Natural killer cell treated with Interleukin-12 subunit alpha and Interleukin-12 subunit beta and Interleukin-15 and Interleukin-18, amount 100 ng/mL, for 72 hours (primary cell): ENCODE results near the gene BUD31. TPM values are rescaled to one million over a fixed set of nuclear protein-coding genes. Genes with fewer than 3 reads are reported as not detected.

ENCODE experiments used
- ATAC-seq, 2 donors: fragments of 150-1000 bp; cut with Tn5 transposase in 1 of 2; sonication (Bioruptor Pico), chemical (Tn5 transposase) in 1 of 2; 2 replicates each; pipeline ENCODE4 v1.10.0; 2021
- DNase-seq: peaks from one replicate; pipeline ENCODE4 v3.0.0; 2022; ENCODE audit warnings: low spot score
- H3K27ac Mint-ChIP-seq, 2 donors: 1 replicate in 1 of 2; 2 replicates in 1 of 2; pipeline ENCODE4 v1.8.0; 2022; ENCODE audit warnings: mixed read lengths in 2 of 2, mild to moderate bottlenecking in 1 of 2, moderate library complexity in 1 of 2
- H3K27me3 Mint-ChIP-seq, 2 donors: 1 replicate in 1 of 2; 2 replicates in 1 of 2; pipeline ENCODE4 v1.8.0; 2022; ENCODE audit warnings: mixed read lengths in 2 of 2
- H3K36me3 Mint-ChIP-seq: one replicate; pipeline ENCODE4 v1.8.0; 2022; ENCODE audit warnings: mixed read lengths
- H3K4me1 Mint-ChIP-seq, 2 donors: 1 replicate in 1 of 2; 2 replicates in 1 of 2; pipeline ENCODE4 v1.8.0; 2022; ENCODE audit warnings: low read depth in 2 of 2, mixed read lengths in 2 of 2, mild to moderate bottlenecking in 1 of 2
- H3K4me3 Mint-ChIP-seq: one replicate; pipeline ENCODE4 v1.8.0; 2022; ENCODE audit warnings: mixed read lengths
- H3K9me3 Mint-ChIP-seq: 2 replicates; pipeline ENCODE4 v1.8.0; 2022; ENCODE audit warnings: mixed read lengths
- total RNA-seq, 2 donors: library from RNA; stranded (reverse); gene quantifications; one replicate each; pipeline ENCODE4 v1.2.3, GENCODE V29; 2022

BUD31 gene
- total RNA-seq, 2 donors from 2014 or later: 145 to 147 TPM

- no peaks in the 10 kb centered on the region for H3K9me3 Mint-ChIP-seq
- H3K4me1 Mint-ChIP-seq: peaks cover 20 to 29% of the 10 kb centered on the region in 2 donors
- peak overlapping the region in 1 of 2 donors; percentile 88 for H3K27ac Mint-ChIP-seq
- H3K4me3 Mint-ChIP-seq: peak overlapping the region; percentile 98
- H3K36me3 Mint-ChIP-seq: peaks cover 8% of the 10 kb centered on the region
- ATAC-seq: no peak
- H3K27me3 Mint-ChIP-seq: no peaks in the 10 kb centered on the region
- no peak for DNase-seq
These were observed 31.4 kb downstream of the BUD31 start for GRCh38 chr7:99440195-99440594.

GRCh38 chr7:99446096-99446495, 37.3 kb downstream of the BUD31 start:
- H3K4me1 Mint-ChIP-seq: peaks cover 12 to 17% of the 10 kb centered on the region in 2 donors
- peaks cover 8% of the 10 kb centered on the region for H3K36me3 Mint-ChIP-seq
- ATAC-seq: no peak

GRCh38 chr7:99447943-99448342, 39.2 kb downstream of the BUD31 start:
- no peaks in the 10 kb centered on the region for H3K27me3 Mint-ChIP-seq
- DNase-seq (no peak), ATAC-seq (no peak)
- H3K4me1 Mint-ChIP-seq: peaks cover 4 to 12% of the 10 kb centered on the region in 2 donors
- no peak overlapping the region for H3K4me3 Mint-ChIP-seq
- H3K9me3 Mint-ChIP-seq: no peaks in the 10 kb centered on the region
- H3K27ac Mint-ChIP-seq: no peak overlapping the region
- H3K36me3 Mint-ChIP-seq: peaks cover 4% of the 10 kb centered on the region

More at GRCh38 chr7:99446096-99446495, 37.3 kb downstream of the BUD31 start:
- no peak for DNase-seq
- Mint-ChIP-seq H3K27me3 (no peaks in the 10 kb centered on the region), H3K27ac (no peak overlapping the region), H3K9me3 (no peaks in the 10 kb centered on the region), H3K4me3 (no peak overlapping the region)

GRCh38 chr7:99448855-99449254, 40.1 kb downstream of the BUD31 start:
- H3K9me3 Mint-ChIP-seq: no peaks in the 10 kb centered on the region
- H3K27me3 Mint-ChIP-seq: no peaks in the 10 kb centered on the region
- DNase-seq (no peak), ATAC-seq (no peak)
- no peak overlapping the region for H3K27ac Mint-ChIP-seq
- H3K36me3 Mint-ChIP-seq: no peaks in the 10 kb centered on the region
- H3K4me1 Mint-ChIP-seq: peaks cover 0 to 10% of the 10 kb centered on the region in 2 donors
- no peak overlapping the region for H3K4me3 Mint-ChIP-seq

- no peak overlapping the region for H3K4me3 Mint-ChIP-seq
- no peaks in the 10 kb centered on the region for H3K9me3 Mint-ChIP-seq
- ATAC-seq: no peak
- no peak for DNase-seq
- H3K4me1 Mint-ChIP-seq: peaks cover 0 to 11% of the 10 kb centered on the region in 2 donors
- H3K27me3 Mint-ChIP-seq: no peaks in the 10 kb centered on the region
- no peaks in the 10 kb centered on the region for H3K36me3 Mint-ChIP-seq
- no peak overlapping the region for H3K27ac Mint-ChIP-seq
These were observed 40.6 kb downstream of the BUD31 start for GRCh38 chr7:99449326-99449725.

- Mint-ChIP-seq H3K4me3 (no peak overlapping the region), H3K27me3 (no peaks in the 10 kb centered on the region), H3K4me1 (peaks cover 0 to 13% of the 10 kb centered on the region in 2 donors), H3K9me3 (no peaks in the 10 kb centered on the region), H3K27ac (no peak overlapping the region), H3K36me3 (no peaks in the 10 kb centered on the region)
- ATAC-seq: peak in 1 of 2 donors; percentile 48
- no peak for DNase-seq
These were observed 43.2 kb downstream of the BUD31 start for GRCh38 chr7:99451936-99452335.

GRCh38 chr7:99452541-99452940, 43.8 kb downstream of the BUD31 start:
- Mint-ChIP-seq H3K4me3 (no peak overlapping the region), H3K4me1 (peaks cover 0 to 13% of the 10 kb centered on the region in 2 donors), H3K36me3 (no peaks in the 10 kb centered on the region), H3K27me3 (no peaks in the 10 kb centered on the region), H3K9me3 (no peaks in the 10 kb centered on the region), H3K27ac (no peak overlapping the region)
- ATAC-seq (no peak), DNase-seq (no peak)

- ATAC-seq (no peak), DNase-seq (no peak)
- H3K4me3 Mint-ChIP-seq: no peak overlapping the region
- no peaks in the 10 kb centered on the region for H3K36me3 Mint-ChIP-seq
- no peaks in the 10 kb centered on the region for H3K9me3 Mint-ChIP-seq
- H3K27ac Mint-ChIP-seq: no peak overlapping the region
- no peaks in the 10 kb centered on the region for H3K27me3 Mint-ChIP-seq
- H3K4me1 Mint-ChIP-seq: peaks cover 0 to 13% of the 10 kb centered on the region in 2 donors
These were observed 44.3 kb downstream of the BUD31 start for GRCh38 chr7:99453105-99453504.

GRCh38 chr7:99455874-99456273, 47.1 kb downstream of the BUD31 start:
- H3K27ac Mint-ChIP-seq: no peak overlapping the region
- peaks cover 5% of the 10 kb centered on the region for H3K36me3 Mint-ChIP-seq
- H3K4me3 Mint-ChIP-seq: no peak overlapping the region
- no peak for DNase-seq
- no peaks in the 10 kb centered on the region for H3K27me3 Mint-ChIP-seq
- H3K4me1 Mint-ChIP-seq: peaks cover 0 to 19% of the 10 kb centered on the region in 2 donors
- no peak for ATAC-seq
- no peaks in the 10 kb centered on the region for H3K9me3 Mint-ChIP-seq

- Mint-ChIP-seq H3K27me3 (no peaks in the 10 kb centered on the region), H3K9me3 (no peaks in the 10 kb centered on the region), H3K27ac (no peak overlapping the region), H3K36me3 (peaks cover 5% of the 10 kb centered on the region), H3K4me1 (peaks cover 0 to 16% of the 10 kb centered on the region in 2 donors), H3K4me3 (no peak overlapping the region)
- DNase-seq (no peak), ATAC-seq (no peak)
These were observed 47.5 kb downstream of the BUD31 start for GRCh38 chr7:99456288-99456687.

- Mint-ChIP-seq H3K27me3 (no peaks in the 10 kb centered on the region), H3K36me3 (peaks cover 5% of the 10 kb centered on the region), H3K4me1 (peaks cover 0 to 16% of the 10 kb centered on the region in 2 donors), H3K4me3 (no peak overlapping the region), H3K9me3 (no peaks in the 10 kb centered on the region), H3K27ac (no peak overlapping the region)
- ATAC-seq: no peak
- DNase-seq: no peak
These were observed 48.4 kb downstream of the BUD31 start for GRCh38 chr7:99457050-99457649.

GRCh38 chr7:99457650-99458493, 49.1 kb downstream of the BUD31 start:
- Mint-ChIP-seq H3K4me3 (no peak overlapping the region), H3K27ac (no peak overlapping the region), H3K4me1 (peaks cover 3 to 19% of the 10 kb centered on the region in 2 donors), H3K36me3 (peaks cover 5% of the 10 kb centered on the region), H3K9me3 (no peaks in the 10 kb centered on the region), H3K27me3 (no peaks in the 10 kb centered on the region)
- DNase-seq (no peak), ATAC-seq (no peak)

- H3K27me3 Mint-ChIP-seq: no peaks in the 10 kb centered on the region
- DNase-seq (no peak), ATAC-seq (peak in 1 of 2 donors; percentile 56)
- no peaks in the 10 kb centered on the region for H3K9me3 Mint-ChIP-seq
- peaks cover 12 to 22% of the 10 kb centered on the region in 2 donors for H3K4me1 Mint-ChIP-seq
- H3K4me3 Mint-ChIP-seq: no peak overlapping the region
- no peak overlapping the region for H3K27ac Mint-ChIP-seq
- peaks cover 9% of the 10 kb centered on the region for H3K36me3 Mint-ChIP-seq
These were observed 50.3 kb downstream of the BUD31 start for GRCh38 chr7:99459087-99459486.

GRCh38 chr7:99460651-99461050, 51.9 kb downstream of the BUD31 start:
- ATAC-seq (no peak), DNase-seq (no peak)
- Mint-ChIP-seq H3K9me3 (no peaks in the 10 kb centered on the region), H3K4me3 (no peak overlapping the region), H3K4me1 (peaks cover 19 to 29% of the 10 kb centered on the region in 2 donors), H3K27me3 (no peaks in the 10 kb centered on the region), H3K36me3 (peaks cover 9% of the 10 kb centered on the region), H3K27ac (peak overlapping the region; percentile 15 to 30)
